BJ (cell line): ENCODE measurements around the gene RHBDL1. TPM values are rescaled to one million over a fixed set of nuclear protein-coding genes. Genes with fewer than 3 reads are reported as not detected.

Experiments used
- CTCF ChIA-PET: fragments of 350-600 bp; formaldehyde crosslinking; extraction: SDS; loops from one replicate; lab custom pipeline; 2021; ENCODE audit warnings: antibody characterized with exemption, inconsistent platforms; lab: Yijun Ruan, JAX
- POLR2A ChIA-PET: fragments of 300-600 bp; sonication (Branson Sonifier 250); formaldehyde crosslinking; extraction: SDS; loops from one replicate; lab custom pipeline; 2021; ENCODE audit warnings: antibody characterized with exemption; lab: Charles Lee
- DNase-seq: peaks from one replicate; pipeline ENCODE4 v3.0.0-alpha.2; 2011; ENCODE audit warnings: low read depth
- H3K27me3 ChIP-seq: 2 replicates; pipeline ENCODE4 v1.6.0; 2011; ENCODE audit warnings: low read length; ENCODE audit not compliant: control insufficient read depth, insufficient read depth
- H3K36me3 ChIP-seq: 2 replicates; pipeline ENCODE4 v1.5.1; 2011; ENCODE audit warnings: low read length; ENCODE audit not compliant: control insufficient read depth, insufficient read depth
- H3K4me3 ChIP-seq: 2 replicates; pipeline ENCODE4 v1.5.1; 2011; ENCODE audit warnings: low read depth, mild to moderate bottlenecking, control low read depth, low read length
- polyA plus RNA-seq: library from polyadenylated mRNA; depleted of rRNA; stranded (reverse); fragments of >200 nt; gene quantifications from 2 replicates; pipeline ENCODE4 v1.2.3, GENCODE V29; 2011
- TF ChIP-seq, protein P1 (sequence below): IDR thresholded peaks from 2 replicates; pipeline ENCODE4 v1.5.1; 2011; ENCODE audit warnings: low read depth, mild to moderate bottlenecking, control low read depth, inconsistent platforms, low read length, moderate library complexity; ENCODE audit not compliant: insufficient read depth

Gene RHBDL1
- polyA plus RNA-seq, 1 experiment = 1.3 TPM

DNA sequence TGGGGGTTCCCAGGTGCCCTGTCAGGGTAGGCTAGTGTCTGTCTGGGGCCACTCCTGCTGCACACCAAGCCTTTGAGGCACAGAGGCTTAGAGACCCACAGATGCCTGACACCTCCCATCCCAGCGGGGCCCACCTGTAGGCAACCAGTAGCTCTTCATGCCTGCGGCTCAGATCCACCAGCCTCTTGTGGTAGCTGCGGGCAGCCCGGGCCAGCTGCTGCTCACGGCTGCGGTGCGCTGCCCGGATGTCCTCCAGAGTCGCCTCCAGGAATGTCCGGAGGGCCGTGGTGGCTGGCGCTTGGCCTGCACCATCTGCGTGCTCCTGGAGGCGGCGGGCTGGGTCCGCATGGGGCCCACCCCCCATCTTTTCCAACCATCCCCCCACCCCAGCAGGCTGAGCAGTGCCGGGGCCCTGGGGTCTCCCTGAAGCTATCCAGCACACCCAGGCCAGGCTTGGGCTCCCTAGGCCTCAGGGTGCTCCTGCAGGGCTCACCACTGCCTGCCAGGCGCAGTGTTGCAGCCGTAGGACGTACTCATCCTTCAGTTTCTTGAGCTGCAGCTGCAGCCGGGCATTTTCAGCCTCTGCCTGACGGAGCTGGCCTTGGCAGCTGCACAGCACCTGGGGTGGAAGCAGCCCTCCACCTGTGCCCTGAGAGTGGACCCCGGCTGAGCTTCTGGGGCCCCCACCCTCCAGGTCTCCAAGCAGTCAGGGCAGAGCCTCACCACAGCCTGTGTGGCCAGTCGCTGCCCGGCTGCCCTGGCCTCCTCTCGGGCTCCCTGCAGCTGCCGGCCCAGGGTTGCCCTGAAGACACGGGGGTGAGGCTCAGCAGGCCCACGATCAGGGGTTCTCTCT, 48.9 kb downstream of the RHBDL1 start:
- TF ChIP-seq, protein P1, sequence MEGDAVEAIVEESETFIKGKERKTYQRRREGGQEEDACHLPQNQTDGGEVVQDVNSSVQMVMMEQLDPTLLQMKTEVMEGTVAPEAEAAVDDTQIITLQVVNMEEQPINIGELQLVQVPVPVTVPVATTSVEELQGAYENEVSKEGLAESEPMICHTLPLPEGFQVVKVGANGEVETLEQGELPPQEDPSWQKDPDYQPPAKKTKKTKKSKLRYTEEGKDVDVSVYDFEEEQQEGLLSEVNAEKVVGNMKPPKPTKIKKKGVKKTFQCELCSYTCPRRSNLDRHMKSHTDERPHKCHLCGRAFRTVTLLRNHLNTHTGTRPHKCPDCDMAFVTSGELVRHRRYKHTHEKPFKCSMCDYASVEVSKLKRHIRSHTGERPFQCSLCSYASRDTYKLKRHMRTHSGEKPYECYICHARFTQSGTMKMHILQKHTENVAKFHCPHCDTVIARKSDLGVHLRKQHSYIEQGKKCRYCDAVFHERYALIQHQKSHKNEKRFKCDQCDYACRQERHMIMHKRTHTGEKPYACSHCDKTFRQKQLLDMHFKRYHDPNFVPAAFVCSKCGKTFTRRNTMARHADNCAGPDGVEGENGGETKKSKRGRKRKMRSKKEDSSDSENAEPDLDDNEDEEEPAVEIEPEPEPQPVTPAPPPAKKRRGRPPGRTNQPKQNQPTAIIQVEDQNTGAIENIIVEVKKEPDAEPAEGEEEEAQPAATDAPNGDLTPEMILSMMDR = no peak
- 0 out of 2 replicates have a peak, but pooled peaks cover 2% of the 10 kb centered on the region for H3K36me3 ChIP-seq
- H3K27me3 ChIP-seq = no peaks in the 10 kb centered on the region
- ChIA-PET CTCF (interaction anchor here (1.1 to 2.9 kb wide), 3 partner anchors 9 to 16 kb away, joined by 3 to 18 read pairs (median 14); partner anchors contain the start of genes CIAO3 and METRN), POLR2A (no interaction called here)
- no peak for DNase-seq
- no peak overlapping the region for H3K4me3 ChIP-seq

DNA sequence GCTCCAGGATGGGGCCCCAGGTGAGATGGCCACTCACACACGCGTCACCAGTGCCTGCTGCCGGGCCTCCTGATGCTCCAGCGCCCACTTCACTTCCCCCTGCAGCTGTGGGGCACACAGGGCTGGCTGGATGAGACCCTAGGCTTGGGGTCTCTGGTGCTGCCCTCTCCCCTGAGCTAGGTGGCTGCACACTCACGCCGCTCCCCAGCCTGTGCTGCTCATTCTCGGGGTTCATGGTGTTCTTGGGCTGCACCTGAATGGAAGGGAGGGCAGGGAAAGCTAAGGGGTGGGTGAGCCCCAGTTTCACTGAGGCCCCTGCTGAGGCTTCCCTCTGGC, 49.5 kb downstream of the RHBDL1 start:
- DNase-seq = no peak
- CTCF ChIA-PET = interaction anchor here (1.1 to 2.9 kb wide), 3 partner anchors 9 to 15 kb away, joined by 3 to 18 read pairs (median 14); partner anchors contain the start of genes CIAO3 and METRN
- TF ChIP-seq, protein P1 = no peak
- Histone ChIP-seq H3K4me3 (no peak overlapping the region), H3K36me3 (0 out of 2 replicates have a peak, but pooled peaks cover 2% of the 10 kb centered on the region), H3K27me3 (no peaks in the 10 kb centered on the region)
- POLR2A ChIA-PET = no interaction called here

DNA sequence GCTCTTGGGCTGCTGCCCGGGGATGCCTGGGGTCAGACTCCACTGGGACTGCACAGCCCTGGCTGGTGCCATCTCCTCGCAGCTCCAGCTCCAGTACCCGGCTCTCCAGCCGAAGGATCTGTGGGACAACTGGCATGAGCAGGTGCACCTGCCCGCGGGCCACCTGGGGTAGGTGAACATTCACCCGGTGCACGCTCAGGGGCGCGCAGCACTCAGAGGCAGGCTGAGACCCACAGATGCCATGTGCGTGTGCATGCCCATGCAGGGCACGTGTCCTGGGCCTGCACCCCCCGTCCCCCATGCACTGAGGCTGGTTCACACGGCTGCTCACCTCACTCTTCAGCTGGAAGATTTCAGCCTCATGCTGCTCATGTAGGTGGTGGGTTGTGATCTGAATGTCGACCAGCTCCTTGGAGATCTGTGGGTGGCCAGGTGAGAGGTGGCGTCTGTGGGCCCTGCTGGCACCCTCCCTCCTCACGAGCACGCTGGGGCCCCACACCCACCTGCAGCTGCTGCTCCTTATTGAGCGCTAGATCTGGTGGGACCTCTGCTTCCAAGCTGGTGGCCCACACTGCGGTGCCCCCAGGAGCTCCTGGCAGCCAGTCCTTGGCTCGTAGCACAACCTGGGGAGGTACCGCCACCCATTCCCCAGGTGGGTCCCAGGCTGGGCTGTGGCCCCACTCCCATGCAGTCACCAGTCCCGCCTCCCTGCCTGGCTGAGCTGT, 50.2 kb downstream of the RHBDL1 start:
- 0 out of 2 replicates have a peak, but pooled peaks cover 2% of the 10 kb centered on the region for H3K36me3 ChIP-seq
- no peak overlapping the region for H3K4me3 ChIP-seq
- TF ChIP-seq, protein P1 = no peak
- no peak for DNase-seq
- CTCF ChIA-PET = interaction anchor here (1.1 to 2.9 kb wide), 4 partner anchors 10 to 15 kb away, joined by 3 to 18 read pairs (median 8); partner anchors contain the start of genes CIAO3 and METRN
- POLR2A ChIA-PET = no interaction called here
- no peaks in the 10 kb centered on the region for H3K27me3 ChIP-seq

DNA sequence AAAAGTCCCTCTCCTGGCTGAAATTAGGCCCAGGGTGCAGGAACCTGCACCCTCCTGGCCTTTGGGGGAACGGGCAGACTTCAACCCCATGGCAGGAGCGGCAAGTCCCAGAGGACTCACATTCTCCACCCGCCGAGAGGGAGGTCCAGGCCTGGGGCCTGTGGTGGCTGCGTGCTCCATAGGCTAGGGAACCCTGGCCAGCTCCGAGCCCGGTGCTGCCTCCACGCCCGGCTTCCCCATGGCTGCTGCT, 50.6 kb downstream of the RHBDL1 start:
- DNase-seq = no peak
- ChIA-PET POLR2A (no interaction called here), CTCF (interaction anchor here (1.3 to 2.9 kb wide), 3 partner anchors 10 to 15 kb away, joined by 3 to 18 read pairs (median 14); partner anchors contain the start of gene METRN)
- Histone ChIP-seq H3K4me3 (no peak overlapping the region), H3K27me3 (no peaks in the 10 kb centered on the region), H3K36me3 (0 out of 2 replicates have a peak, but pooled peaks cover 2% of the 10 kb centered on the region)
- TF ChIP-seq, protein P1 = no peak
